Neutrophil (primary cell): Measurements from ENCODE around the gene FOSL1.

ENCODE experiments used
- H3K27ac ChIP-seq: fragments of 200-600 bp; sonication (generic); 2 replicates; pipeline ENCODE4 v1.5.1; 2016; ENCODE audit warnings: mild to moderate bottlenecking, moderate library complexity
- H3K27me3 ChIP-seq: fragments of 200-600 bp; sonication (generic); 2 replicates; pipeline ENCODE4 v1.6.0; 2016; ENCODE audit warnings: mild to moderate bottlenecking
- H3K36me3 ChIP-seq: fragments of 200-600 bp; sonication (generic); 2 replicates; pipeline ENCODE4 v1.5.1; 2017
- H3K4me1 ChIP-seq, 2 experiments: fragments of 200-600 bp in 1 of 2; sonication (generic) in 1 of 2; 1 replicate in 1 of 2; 2 replicates in 1 of 2; pipeline versions ENCODE4 v1.5.1 to v1.6.1; 2013 to 2016; ENCODE audit warnings: low read depth in 1 of 2, low read length in 1 of 2, mild to moderate bottlenecking in 1 of 2, moderate library complexity in 1 of 2; ENCODE audit not compliant: control insufficient read depth in 1 of 2, insufficient read depth in 1 of 2
- H3K4me3 ChIP-seq, 2 experiments: fragments of 200-600 bp in 1 of 2; sonication (generic) in 1 of 2; 1 replicate in 1 of 2; 2 replicates in 1 of 2; pipeline ENCODE4 v1.5.1; 2013 to 2016; ENCODE audit warnings: low read depth in 1 of 2, low read length in 1 of 2, mild to moderate bottlenecking in 1 of 2, moderate library complexity in 1 of 2
- H3K9me3 ChIP-seq: fragments of 200-600 bp; sonication (generic); 2 replicates; pipeline ENCODE4 v1.5.1; 2016
- TF ChIP-seq, protein P1 (sequence below): fragments of 200-600 bp; sonication (generic); IDR thresholded peaks from 2 replicates; pipeline ENCODE4 v1.5.1; 2016; ENCODE audit warnings: antibody characterized with exemption

The FOSL1 gene

DNA sequence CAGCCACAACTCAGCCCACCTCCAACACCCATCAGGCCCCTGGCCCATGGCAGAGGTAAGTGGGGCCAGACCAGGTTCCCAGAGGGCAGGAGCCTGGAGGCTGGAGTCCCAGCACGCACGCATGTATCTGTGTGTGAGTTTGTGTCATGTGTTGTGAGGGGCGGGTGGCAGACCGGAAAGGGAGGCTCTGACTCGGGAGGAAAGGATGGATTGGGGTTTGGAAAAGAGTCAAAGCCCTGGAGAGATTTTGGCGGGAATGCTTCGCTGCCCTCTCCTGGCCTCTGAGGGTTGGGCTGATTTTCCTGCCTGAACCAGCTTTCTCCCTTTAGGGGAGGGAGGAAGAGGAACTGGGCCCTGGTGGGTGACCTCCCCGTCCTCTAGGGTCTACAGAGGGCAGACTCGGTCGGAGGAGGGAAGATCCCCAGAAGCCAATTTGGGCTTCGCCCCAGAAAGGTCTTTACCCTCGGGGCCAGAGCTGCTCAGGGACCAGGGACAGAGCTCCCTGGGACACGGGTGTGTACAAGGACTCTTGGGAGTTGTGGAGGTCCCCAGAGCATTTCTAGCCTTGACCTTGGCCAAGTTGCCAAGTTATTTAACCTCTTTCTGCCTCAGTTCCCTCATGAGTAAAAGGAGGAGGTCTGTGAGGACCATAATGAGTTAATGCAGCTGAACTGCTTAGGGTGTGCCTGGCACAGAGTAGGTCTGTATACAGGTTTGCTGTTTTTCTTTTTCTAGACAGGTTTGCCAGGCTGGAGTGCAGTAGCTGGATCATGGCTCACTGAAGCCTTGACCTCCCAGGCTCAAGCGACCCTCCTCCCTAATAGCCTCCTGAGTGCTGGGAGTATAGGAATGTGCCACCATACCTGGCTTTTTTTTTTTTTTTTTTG lies 11.7 kb upstream of the FOSL1 start:
- Histone ChIP-seq H3K4me3 (no peak overlapping the region), H3K9me3 (no peaks in the 10 kb centered on the region), H3K36me3 (peaks cover 2% of the 10 kb centered on the region), H3K27ac (no peak overlapping the region), H3K27me3 (no peaks in the 10 kb centered on the region), H3K4me1 (peaks cover 19 to 22% of the 10 kb centered on the region in 2 experiments)
- TF ChIP-seq, protein P1, sequence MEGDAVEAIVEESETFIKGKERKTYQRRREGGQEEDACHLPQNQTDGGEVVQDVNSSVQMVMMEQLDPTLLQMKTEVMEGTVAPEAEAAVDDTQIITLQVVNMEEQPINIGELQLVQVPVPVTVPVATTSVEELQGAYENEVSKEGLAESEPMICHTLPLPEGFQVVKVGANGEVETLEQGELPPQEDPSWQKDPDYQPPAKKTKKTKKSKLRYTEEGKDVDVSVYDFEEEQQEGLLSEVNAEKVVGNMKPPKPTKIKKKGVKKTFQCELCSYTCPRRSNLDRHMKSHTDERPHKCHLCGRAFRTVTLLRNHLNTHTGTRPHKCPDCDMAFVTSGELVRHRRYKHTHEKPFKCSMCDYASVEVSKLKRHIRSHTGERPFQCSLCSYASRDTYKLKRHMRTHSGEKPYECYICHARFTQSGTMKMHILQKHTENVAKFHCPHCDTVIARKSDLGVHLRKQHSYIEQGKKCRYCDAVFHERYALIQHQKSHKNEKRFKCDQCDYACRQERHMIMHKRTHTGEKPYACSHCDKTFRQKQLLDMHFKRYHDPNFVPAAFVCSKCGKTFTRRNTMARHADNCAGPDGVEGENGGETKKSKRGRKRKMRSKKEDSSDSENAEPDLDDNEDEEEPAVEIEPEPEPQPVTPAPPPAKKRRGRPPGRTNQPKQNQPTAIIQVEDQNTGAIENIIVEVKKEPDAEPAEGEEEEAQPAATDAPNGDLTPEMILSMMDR = no peak

DNA sequence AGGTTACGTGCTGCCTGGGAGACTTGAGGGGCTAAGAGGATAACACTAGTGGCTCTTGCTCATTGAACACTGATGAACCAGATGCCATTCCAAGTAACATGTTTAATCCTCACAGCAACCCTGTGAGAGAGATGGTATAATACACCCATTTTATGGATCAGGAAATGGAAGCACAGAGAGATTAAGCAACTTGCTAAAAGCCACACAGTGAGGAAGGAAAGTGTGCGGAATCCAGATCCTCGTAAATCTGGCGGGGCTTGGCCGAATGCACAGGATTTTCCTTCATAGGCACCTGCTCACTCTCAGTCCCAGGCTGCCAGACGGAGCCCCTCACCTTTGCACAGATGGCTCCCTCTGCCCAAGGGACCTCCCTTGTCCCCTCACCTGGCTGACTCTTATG lies 7.7 kb upstream of the FOSL1 start:
- Histone ChIP-seq H3K36me3 (no peaks in the 10 kb centered on the region), H3K4me1 (no peaks in the 10 kb centered on the region), H3K4me3 (no peak overlapping the region), H3K27ac (no peak overlapping the region), H3K27me3 (no peaks in the 10 kb centered on the region), H3K9me3 (no peaks in the 10 kb centered on the region)
- TF ChIP-seq, protein P1 = no peak

DNA sequence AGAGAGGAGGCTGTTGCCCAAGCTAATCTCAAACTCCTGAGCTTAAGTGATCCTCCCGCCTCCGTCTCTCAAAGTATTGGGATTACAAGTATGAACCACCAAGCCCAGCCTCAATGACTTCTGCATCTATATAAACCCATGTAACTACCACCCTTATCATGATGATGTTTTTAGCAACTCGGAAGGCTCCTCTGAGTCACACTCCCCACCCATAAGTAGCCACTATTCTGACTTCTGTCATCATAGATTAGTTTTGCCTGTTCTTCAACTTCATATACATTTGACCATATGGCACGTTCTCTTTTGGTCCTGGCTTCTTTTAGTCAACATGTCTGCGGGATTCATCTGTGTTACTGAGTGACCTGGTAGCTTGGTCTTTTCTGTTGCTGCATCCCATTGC lies 6.4 kb upstream of the FOSL1 start:
- no peaks in the 10 kb centered on the region for H3K36me3 ChIP-seq
- no peaks in the 10 kb centered on the region for H3K27me3 ChIP-seq
- H3K4me1 ChIP-seq = no peaks in the 10 kb centered on the region
- no peak overlapping the region for H3K27ac ChIP-seq
- no peaks in the 10 kb centered on the region for H3K9me3 ChIP-seq
- TF ChIP-seq, protein P1 = no peak
- no peak overlapping the region for H3K4me3 ChIP-seq

DNA sequence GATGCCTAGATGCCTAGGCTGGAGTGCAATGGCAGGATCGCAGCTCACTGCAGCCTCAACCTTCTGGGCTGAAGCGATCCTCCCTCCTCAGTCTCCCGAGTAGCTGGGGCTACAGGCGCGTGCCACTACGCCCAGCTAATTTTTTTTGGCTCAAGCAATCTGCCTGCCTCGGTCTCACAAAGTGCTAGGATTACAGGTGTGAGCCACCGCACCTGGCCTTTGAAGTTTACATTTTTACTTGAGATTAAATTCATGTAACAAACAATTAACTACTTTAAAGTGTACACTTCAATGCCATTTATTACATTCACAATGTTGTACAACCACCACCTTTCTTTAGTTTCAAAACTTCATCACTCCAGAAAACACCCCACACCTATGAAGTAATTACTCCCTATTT lies 3.5 kb upstream of the FOSL1 start:
- Histone ChIP-seq H3K27me3 (peaks cover 14% of the 10 kb centered on the region), H3K4me3 (no peak overlapping the region), H3K27ac (no peak overlapping the region), H3K4me1 (peaks cover 19 to 23% of the 10 kb centered on the region in 2 experiments), H3K36me3 (no peaks in the 10 kb centered on the region), H3K9me3 (no peaks in the 10 kb centered on the region)
- TF ChIP-seq, protein P1 = no peak

DNA sequence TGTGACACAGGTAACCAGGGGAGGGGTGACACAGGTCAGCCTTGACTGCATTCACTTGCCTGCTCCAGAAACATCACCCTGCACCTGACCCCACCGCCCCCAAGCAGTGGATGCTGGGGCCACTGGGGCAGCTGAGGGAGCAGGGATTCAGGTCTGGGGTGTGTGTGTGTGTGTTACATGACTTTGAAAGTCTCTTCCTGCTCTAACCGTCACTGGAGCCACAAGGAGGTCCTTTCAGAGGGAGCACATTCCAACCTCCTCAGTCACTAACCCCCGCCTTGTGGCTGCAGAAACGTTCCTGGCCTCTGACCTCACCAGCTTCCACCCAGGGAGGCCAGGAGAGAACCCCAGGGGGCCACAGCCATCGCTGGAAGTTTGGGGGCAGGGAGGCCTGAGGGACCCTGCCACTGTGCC lies 2.9 kb upstream of the FOSL1 start:
- Histone ChIP-seq H3K4me1 (peaks cover 21 to 25% of the 10 kb centered on the region in 2 experiments), H3K27ac (no peak overlapping the region), H3K36me3 (no peaks in the 10 kb centered on the region), H3K9me3 (no peaks in the 10 kb centered on the region), H3K4me3 (no peak overlapping the region), H3K27me3 (peaks cover 20% of the 10 kb centered on the region)
- TF ChIP-seq, protein P1 = no peak
